GM12878 (cell line): ENCODE data around the gene HOXB6. TPM values are rescaled to one million over a fixed set of nuclear protein-coding genes. Genes with fewer than 3 reads are reported as not detected.

ENCODE experiments used
- ATAC-seq: fragments of 200-7000 bp; cut with Tn5 transposase; 3 replicates; pipeline ENCODE4 v1.9.1; 2020; ENCODE audit warnings: mild to moderate bottlenecking, moderate library complexity
- BruUV-seq: library from RNA; stranded (reverse); fragments of 400-500 nt; replicated peaks from 2 replicates; lab custom pipeline; 2021; lab: Mats Ljungman, UMichigan
- CTCF ChIA-PET: fragments of 300-600 bp; sonication (Branson Sonifier 250); formaldehyde crosslinking; extraction: SDS; loops from one replicate; lab custom pipeline; 2021; ENCODE audit warnings: inconsistent platforms; lab: Yijun Ruan, JAX
- POLR2A ChIA-PET: fragments of 350-600 bp; formaldehyde crosslinking; extraction: SDS; loops from one replicate; lab custom pipeline; 2021; ENCODE audit warnings: inconsistent platforms; lab: Charles Lee
- RAD21 ChIA-PET: fragments of 300-600 bp; sonication (Branson Sonifier 250); formaldehyde crosslinking; loops from one replicate; lab custom pipeline; 2023; ENCODE audit warnings: antibody characterized with exemption; ENCODE audit not compliant: unreplicated experiment; lab: Charles Lee
- SMC1A ChIA-PET: fragments of 300-600 bp; sonication (Branson Sonifier 250); formaldehyde crosslinking; loops from one replicate; lab custom pipeline; 2023; ENCODE audit not compliant: unreplicated experiment, uncharacterized antibody; lab: Charles Lee
- DNase-seq: peaks from one replicate; pipeline ENCODE4 v3.0.0-alpha.2; 2011; ENCODE audit warnings: low read depth, low spot score
- FAIRE-seq: peaks from 3 replicates; lab custom pipeline; 2011; peaks lifted over from hg19 to GRCh38; lab: Jason Lieb, UNC
- H2AFZ ChIP-seq: 2 replicates; pipeline ENCODE4 v1.6.0; 2011; ENCODE audit warnings: low read depth, low read length, control low read depth; ENCODE audit not compliant: control insufficient read depth
- H3K27ac ChIP-seq: 2 replicates; pipeline ENCODE4 v1.5.1; 2011; ENCODE audit warnings: control low read depth; ENCODE audit not compliant: control insufficient read depth, insufficient read depth
- H3K27me3 ChIP-seq, 2 experiments: replicated peaks in 1 of 2; 2 replicates each; pipeline versions ENCODE4 v1.6.0 to v1.6.1; 2011; ENCODE audit warnings: low read length in 1 of 2; ENCODE audit not compliant: control insufficient read depth in 2 of 2, insufficient read depth in 2 of 2
- H3K36me3 ChIP-seq, 2 experiments: 2 replicates each; pipeline ENCODE4 v1.5.1; 2011; ENCODE audit warnings: low read length in 1 of 2; ENCODE audit not compliant: control insufficient read depth in 2 of 2, insufficient read depth in 2 of 2
- H3K4me1 ChIP-seq: 2 replicates; pipeline ENCODE4 v1.6.1; 2011; ENCODE audit warnings: mild to moderate bottlenecking, low read length, moderate library complexity, mixed read lengths; ENCODE audit not compliant: control insufficient read depth, insufficient read depth
- H3K4me2 ChIP-seq: 2 replicates; pipeline ENCODE4 v1.6.0; 2011; ENCODE audit warnings: control low read depth; ENCODE audit not compliant: control insufficient read depth, insufficient read depth
- H3K4me3 ChIP-seq: fragments of 200-600 bp; sonication (generic); 2 replicates; pipeline ENCODE4 v1.5.1; 2016
- H3K79me2 ChIP-seq: 2 replicates; pipeline ENCODE4 v1.6.0; 2011; ENCODE audit warnings: low read length; ENCODE audit not compliant: control insufficient read depth, insufficient read depth
- H3K9ac ChIP-seq: 2 replicates; pipeline ENCODE4 v1.8.0; 2011; ENCODE audit warnings: low read length, control low read depth, mixed read lengths; ENCODE audit not compliant: control insufficient read depth, insufficient read depth
- H3K9me3 ChIP-seq: replicated peaks from 3 replicates; pipeline ENCODE4 v1.5.1; 2011; ENCODE audit warnings: mild to moderate bottlenecking, low read length; ENCODE audit not compliant: control insufficient read depth, insufficient read depth
- H4K20me1 ChIP-seq: 2 replicates; pipeline ENCODE4 v1.6.0; 2011; ENCODE audit not compliant: control insufficient read depth, insufficient read depth
- BCL11A ChIP-seq: IDR thresholded peaks from 2 replicates; pipeline ENCODE4 v1.6.1; 2011; ENCODE audit warnings: low read depth, low read length
- ETV6 ChIP-seq, 2 experiments: fragments of 450-650 bp in 1 of 2; IDR thresholded peaks in 1 of 2; conservative IDR thresholded peaks in 1 of 2; 2 replicates each; pipeline ENCODE4 v1.6.1; 2014; ENCODE audit warnings: antibody characterized with exemption in 1 of 2, borderline replicate concordance in 1 of 2, low read depth in 1 of 2, mild to moderate bottlenecking in 1 of 2, moderate library complexity in 1 of 2
- PML ChIP-seq: IDR thresholded peaks from 2 replicates; pipeline ENCODE4 v1.6.1; 2012; ENCODE audit warnings: low read length, inconsistent platforms
- RBBP5 ChIP-seq: fragments of 200-600 bp; sonication (generic); conservative IDR thresholded peaks from 2 replicates; pipeline ENCODE4 v1.6.1; 2016
- RELA ChIP-seq: fragments of 450-650 bp; IDR thresholded peaks from 2 replicates; pipeline ENCODE4 v1.8.0; 2014; ENCODE audit warnings: borderline replicate concordance; ENCODE audit not compliant: partially characterized antibody
- SMARCA5 ChIP-seq: fragments of 450-650 bp; IDR thresholded peaks from 2 replicates; pipeline ENCODE4 v1.6.1; 2017; ENCODE audit warnings: mild to moderate bottlenecking
- TBL1XR1 ChIP-seq: IDR thresholded peaks from 2 replicates; pipeline ENCODE4 v1.6.1; 2012; ENCODE audit warnings: low read depth, low read length, improper control_type of control experiment
- YBX1 ChIP-seq: fragments of 450-650 bp; IDR thresholded peaks from 2 replicates; pipeline ENCODE4 v1.6.1; 2016; ENCODE audit warnings: antibody characterized with exemption
- ZNF24 ChIP-seq: fragments of 450-650 bp; IDR thresholded peaks from 2 replicates; pipeline ENCODE4 v1.6.1; 2017; ENCODE audit warnings: antibody characterized with exemption, mild to moderate bottlenecking
- WGBS: methylation state at CpG from one replicate; pipeline ENCODE4 v1.1.6; 2016; ENCODE audit warnings: low lambda C conversion rate; ENCODE audit not compliant: insufficient replicate concordance, insufficient coverage; ENCODE audit errors: missing lambda C conversion rate; 5-methylcytosine and 5-hydroxymethylcytosine counted together
- in situ Hi-C: fragments of 300-500 bp; cut with MboI; formaldehyde crosslinking; loops from 9 replicates; pipeline ENCODE4 v1.14.3; 2018; ENCODE audit warnings: mixed read lengths
- intact Hi-C: fragments of 100-400 bp; cut with micrococcal nuclease; formaldehyde crosslinking; loops from one replicate; pipeline ENCODE4 v1.14.2; 2022; ENCODE audit not compliant: unreplicated experiment
- polyA plus RNA-seq, 11 experiments: library from polyadenylated mRNA; depleted of rRNA in 4 of 11; unstranded in 6 of 11; stranded (reverse) in 5 of 11; fragments of >200 nt; fragmentation: Nextera tagmentation in 4 of 11; fragmentation: Illumina TruSeq in 1 of 11; extraction: Ambion mirVana in 4 of 11; extraction: Trizol in 1 of 11; gene quantifications; 1 replicate in 1 of 11; 2 replicates in 10 of 11; pipeline versions ENCODE4 v1.2.1 to v1.2.3, GENCODE V29; 2011 to 2016; ENCODE audit warnings: inconsistent platforms in 2 of 11, missing spikeins in 2 of 11, low read depth in 1 of 11
- total RNA-seq, 4 experiments: library from RNA; depleted of rRNA in 3 of 4; stranded (reverse); fragments of >200 nt in 3 of 4; fragmentation: Illumina TruSeq in 1 of 4; extraction: Trizol in 1 of 4; gene quantifications; 2 replicates each; pipeline versions ENCODE4 v1.2.1 to v1.2.3, GENCODE V29; 2013 to 2021
- TF ChIP-seq, protein P1 (sequence below): fragments of 450-650 bp; IDR thresholded peaks from 2 replicates; pipeline ENCODE4 v1.6.1; 2017; ENCODE audit warnings: antibody characterized with exemption, mild to moderate bottlenecking, moderate library complexity

The HOXB6 gene
- total and polyA plus RNA-seq, 10 of the 15 experiments (the other 5 are each of a cell fraction or from before 2014, with no cell fraction given): 0.04 to 0.51 (median 0.09) TPM; not detected in 2

DNA sequence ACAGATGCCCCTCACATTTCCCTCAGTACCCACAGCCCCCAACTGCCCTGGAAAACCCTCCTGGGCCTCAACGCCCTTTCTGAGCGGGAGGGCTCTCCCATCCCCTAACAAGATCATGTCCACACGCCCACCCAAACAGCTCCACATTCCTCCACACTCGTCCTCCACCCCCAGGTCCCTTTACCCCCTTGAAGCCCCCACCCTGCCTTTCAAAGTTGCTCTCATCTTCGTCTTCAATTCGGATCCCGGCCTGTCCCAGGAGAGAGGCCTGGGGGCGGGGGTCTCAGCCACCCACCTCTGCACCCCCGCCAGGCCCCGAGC is 41.0 kb downstream of the HOXB6 start:
- Histone ChIP-seq H4K20me1 (no peaks in the 10 kb centered on the region), H3K4me3 (no peak overlapping the region), H3K9me3 (no peaks in the 10 kb centered on the region), H3K4me1 (no peaks in the 10 kb centered on the region), H3K4me2 (no peak overlapping the region), H3K9ac (no peak overlapping the region), H2AFZ (no peak overlapping the region), H3K27ac (no peak overlapping the region), H3K36me3 (no peaks in the 10 kb centered on the region; a peak in 1 of 4 replicates), H3K79me2 (no peaks in the 10 kb centered on the region), H3K27me3 (no peaks in the 10 kb centered on the region)
- ChIA-PET RAD21 (no interaction called here), POLR2A (no interaction called here), CTCF (no interaction called here), SMC1A (interaction anchor here (1.2 to 1.5 kb wide), 2 partner anchors 11 to 117 kb away, joined by 3 to 6 read pairs; no protein-coding TSS in a partner anchor)
- no peak for DNase-seq
- in situ Hi-C loops: no loop called here
- FAIRE-seq: no peak
- WGBS: 41% methylated on average over 10 of the region's 10 CpGs
- intact Hi-C loops: no loop called here
- BruUV-seq: no TSS peak
- ATAC-seq: no peak
- TF ChIP-seq RELA: no peak
- TF ChIP-seq YBX1: no peak
- TF ChIP-seq TBL1XR1: no peak
- no peak for TF ChIP-seq SMARCA5
- TF ChIP-seq ETV6 (conservative IDR thresholded peaks at IDR 0.05 in 1 of 2, IDR thresholded peaks at IDR 0.05 in 1 of 2; ENCODE audit: borderline replicate concordance in 1 of 2, low read depth in 1 of 2): no peak
- TF ChIP-seq RBBP5: no peak
- no peak for TF ChIP-seq PML
- TF ChIP-seq ZNF24: no peak
- TF ChIP-seq BCL11A: no peak
- TF ChIP-seq, protein P1, sequence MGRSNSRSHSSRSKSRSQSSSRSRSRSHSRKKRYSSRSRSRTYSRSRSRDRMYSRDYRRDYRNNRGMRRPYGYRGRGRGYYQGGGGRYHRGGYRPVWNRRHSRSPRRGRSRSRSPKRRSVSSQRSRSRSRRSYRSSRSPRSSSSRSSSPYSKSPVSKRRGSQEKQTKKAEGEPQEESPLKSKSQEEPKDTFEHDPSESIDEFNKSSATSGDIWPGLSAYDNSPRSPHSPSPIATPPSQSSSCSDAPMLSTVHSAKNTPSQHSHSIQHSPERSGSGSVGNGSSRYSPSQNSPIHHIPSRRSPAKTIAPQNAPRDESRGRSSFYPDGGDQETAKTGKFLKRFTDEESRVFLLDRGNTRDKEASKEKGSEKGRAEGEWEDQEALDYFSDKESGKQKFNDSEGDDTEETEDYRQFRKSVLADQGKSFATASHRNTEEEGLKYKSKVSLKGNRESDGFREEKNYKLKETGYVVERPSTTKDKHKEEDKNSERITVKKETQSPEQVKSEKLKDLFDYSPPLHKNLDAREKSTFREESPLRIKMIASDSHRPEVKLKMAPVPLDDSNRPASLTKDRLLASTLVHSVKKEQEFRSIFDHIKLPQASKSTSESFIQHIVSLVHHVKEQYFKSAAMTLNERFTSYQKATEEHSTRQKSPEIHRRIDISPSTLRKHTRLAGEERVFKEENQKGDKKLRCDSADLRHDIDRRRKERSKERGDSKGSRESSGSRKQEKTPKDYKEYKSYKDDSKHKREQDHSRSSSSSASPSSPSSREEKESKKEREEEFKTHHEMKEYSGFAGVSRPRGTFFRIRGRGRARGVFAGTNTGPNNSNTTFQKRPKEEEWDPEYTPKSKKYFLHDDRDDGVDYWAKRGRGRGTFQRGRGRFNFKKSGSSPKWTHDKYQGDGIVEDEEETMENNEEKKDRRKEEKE: no peak
